Hepatocyte (in vitro differentiated cells): ENCODE results near the gene HS3ST4. TPM values are rescaled to one million over a fixed set of nuclear protein-coding genes. Genes with fewer than 3 reads are reported as not detected.

Experiments
- DNase-seq: peaks from one replicate; pipeline ENCODE4 v3.0.0-alpha.2; 2016; ENCODE audit warnings: low spot score
- H2AFZ ChIP-seq: fragments of 200-600 bp; sonication (generic); 2 replicates; pipeline ENCODE4 v1.6.0; 2016; ENCODE audit warnings: antibody characterized with exemption, mild to moderate bottlenecking
- H3K27ac ChIP-seq: fragments of 200-600 bp; sonication (generic); 2 replicates; pipeline ENCODE4 v1.5.1; 2016; ENCODE audit warnings: mild to moderate bottlenecking
- H3K27me3 ChIP-seq: fragments of 200-600 bp; sonication (generic); 2 replicates; pipeline ENCODE4 v1.6.1; 2016
- H3K36me3 ChIP-seq: fragments of 200-600 bp; sonication (generic); replicated peaks from 2 replicates; pipeline ENCODE4 v1.5.1; 2016; ENCODE audit warnings: low read depth; ENCODE audit not compliant: insufficient read depth
- H3K4me1 ChIP-seq: fragments of 200-600 bp; sonication (generic); 2 replicates; pipeline ENCODE4 v1.5.1; 2016; ENCODE audit warnings: mild to moderate bottlenecking, moderate library complexity; ENCODE audit not compliant: insufficient read depth
- H3K4me2 ChIP-seq: fragments of 200-600 bp; sonication (generic); 2 replicates; pipeline ENCODE4 v1.6.0; 2016
- H3K4me3 ChIP-seq: fragments of 200-600 bp; sonication (generic); 2 replicates; pipeline ENCODE4 v1.5.1; 2016; ENCODE audit warnings: mild to moderate bottlenecking
- H3K79me2 ChIP-seq: fragments of 200-600 bp; sonication (generic); 2 replicates; pipeline ENCODE4 v1.6.0; 2017; ENCODE audit warnings: mild to moderate bottlenecking
- H3K9me2 ChIP-seq: fragments of 200-600 bp; sonication (generic); replicated peaks from 2 replicates; pipeline ENCODE4 v1.6.0; 2017; ENCODE audit warnings: mild to moderate bottlenecking; ENCODE audit not compliant: insufficient read depth
- H3K9me3 ChIP-seq: fragments of 200-600 bp; sonication (generic); 2 replicates; pipeline ENCODE4 v1.5.1; 2016; ENCODE audit warnings: low read depth, mild to moderate bottlenecking
- H4K20me1 ChIP-seq: fragments of 200-600 bp; sonication (generic); 2 replicates; pipeline ENCODE4 v1.6.0; 2016; ENCODE audit warnings: mild to moderate bottlenecking; ENCODE audit not compliant: insufficient read depth, poor library complexity, severe bottlenecking
- CTCF ChIP-seq: fragments of 200-600 bp; sonication (generic); IDR thresholded peaks from 2 replicates; pipeline ENCODE4 v1.5.1; 2016; ENCODE audit warnings: antibody characterized with exemption, mild to moderate bottlenecking; ENCODE audit not compliant: poor library complexity
- EZH2 ChIP-seq: fragments of 200-600 bp; sonication (generic); IDR thresholded peaks from 2 replicates; pipeline ENCODE4 v1.6.1; 2016; ENCODE audit warnings: antibody characterized with exemption, mild to moderate bottlenecking, borderline replicate concordance
- EZH2phosphoT487 ChIP-seq: fragments of 200-600 bp; sonication (generic); IDR thresholded peaks from one replicate; pipeline ENCODE4 v1.6.1; 2018; ENCODE audit warnings: antibody characterized with exemption, mild to moderate bottlenecking, low read depth, moderate library complexity; ENCODE audit not compliant: unreplicated experiment, severe bottlenecking
- WGBS: methylation state at CpG from one replicate; pipeline ENCODE4 v1.1.6; 2016; ENCODE audit warnings: low lambda C conversion rate; ENCODE audit errors: missing lambda C conversion rate; 5-methylcytosine and 5-hydroxymethylcytosine counted together
- polyA plus RNA-seq: library from polyadenylated mRNA; unstranded; fragments of >200 nt; fragmentation: Nextera tagmentation; extraction: Ambion mirVana; gene quantifications from 2 replicates; pipeline ENCODE4 v1.2.1, GENCODE V29; 2016
- total RNA-seq: library from RNA; depleted of rRNA; stranded (reverse); fragments of >200 nt; gene quantifications from 2 replicates; pipeline ENCODE4 v1.2.3, GENCODE V29; 2014

The HS3ST4 gene
- 1.8 and 3.1 TPM in 2 replicates for total RNA-seq
- 2.0 and 3.4 TPM in 2 replicates for polyA plus RNA-seq

- peak within 1 kb of the TSS; percentile 89 for H2AFZ ChIP-seq
- H3K27me3 ChIP-seq: peaks cover 69% of the 10 kb centered on the region
- H3K4me2 ChIP-seq: peak within 1 kb of the TSS; percentile 98
- DNase-seq: peak; percentile 57
- H3K9me2 ChIP-seq: no peaks in the 10 kb centered on the region
- H3K27ac ChIP-seq: no peak within 1 kb of the TSS
- WGBS: 1% methylated on average over 18 of the region's 58 CpGs
- peak within 1 kb of the TSS; percentile 70 for H3K4me3 ChIP-seq
- H3K79me2 ChIP-seq: no peaks in the 10 kb centered on the region
- H4K20me1 ChIP-seq: no peaks in the 10 kb centered on the region
- peaks cover 17% of the 10 kb centered on the region for H3K4me1 ChIP-seq
- TF ChIP-seq CTCF (no peak), EZH2phosphoT487 (peak; percentile 43)
- no peaks in the 10 kb centered on the region for H3K9me3 ChIP-seq
- H3K36me3 ChIP-seq: no peaks in the 10 kb centered on the region
Observed at GRCh38 chr16:25691519-25692091, at the start of gene HS3ST4. HS3ST4 (plus strand) TSS chr16:25691959.

GRCh38 chr16:25643633-25644032, 48.1 kb upstream of the HS3ST4 start:
- 81% methylated on average over 4 of the region's 4 CpGs for WGBS
- H3K4me2 ChIP-seq: no peak overlapping the region

GRCh38 chr16:25656639-25657038, 35.1 kb upstream of the HS3ST4 start:
- no peaks in the 10 kb centered on the region for H3K79me2 ChIP-seq

More at GRCh38 chr16:25643633-25644032, 48.1 kb upstream of the HS3ST4 start:
- no peaks in the 10 kb centered on the region for H3K9me2 ChIP-seq
- H4K20me1 ChIP-seq: no peaks in the 10 kb centered on the region
- no peak overlapping the region for H3K27ac ChIP-seq
- TF ChIP-seq CTCF (no peak), EZH2phosphoT487 (no peak), EZH2 (no peak)
- no peak for DNase-seq
- no peaks in the 10 kb centered on the region for H3K36me3 ChIP-seq
- H3K9me3 ChIP-seq: no peaks in the 10 kb centered on the region
- no peak overlapping the region for H3K4me3 ChIP-seq
- H3K27me3 ChIP-seq: no peaks in the 10 kb centered on the region
- no peaks in the 10 kb centered on the region for H3K79me2 ChIP-seq
- H2AFZ ChIP-seq: no peak overlapping the region
- H3K4me1 ChIP-seq: no peaks in the 10 kb centered on the region

More at GRCh38 chr16:25656639-25657038, 35.1 kb upstream of the HS3ST4 start:
- Histone ChIP-seq H3K4me3 (no peak overlapping the region), H3K9me3 (no peaks in the 10 kb centered on the region), H4K20me1 (no peaks in the 10 kb centered on the region), H3K4me1 (no peaks in the 10 kb centered on the region), H3K4me2 (no peak overlapping the region), H2AFZ (no peak overlapping the region), H3K9me2 (no peaks in the 10 kb centered on the region), H3K27ac (no peak overlapping the region), H3K36me3 (no peaks in the 10 kb centered on the region), H3K27me3 (no peaks in the 10 kb centered on the region)
- 95% methylated on average over 2 of the region's 2 CpGs for WGBS
- DNase-seq: no peak
- TF ChIP-seq CTCF (no peak), EZH2phosphoT487 (no peak), EZH2 (no peak)
